Keratinocyte (primary cell): ENCODE measurements around the gene TYRP1.

Source experiments
- CTCF ChIP-seq, 3 experiments: IDR thresholded peaks in 1 of 3; conservative IDR thresholded peaks in 1 of 3; optimal IDR thresholded peaks in 1 of 3; 2 replicates in 2 of 3; 3 replicates in 1 of 3; pipeline versions ENCODE3 to v1.5.1; 2011; ENCODE audit warnings: low read length in 3 of 3, mild to moderate bottlenecking in 3 of 3, moderate library complexity in 2 of 3, control low read depth in 1 of 3, inconsistent platforms in 1 of 3; ENCODE audit not compliant: insufficient read depth in 2 of 3; ENCODE audit errors: extremely low read depth in 1 of 3
- EZH2 ChIP-seq: IDR thresholded peaks from one replicate; pipeline ENCODE4 v1.6.1; 2012; ENCODE audit warnings: inconsistent platforms, mild to moderate bottlenecking, low read length, moderate library complexity

GRCh38 chr9:12648925-12649324 lies 44.3 kb upstream of the TYRP1 start:
- TF ChIP-seq CTCF (optimal IDR thresholded peaks at IDR 0.05 in 1 of 3, IDR thresholded peaks at IDR 0.05 in 1 of 3, conservative IDR thresholded peaks at IDR 0.05 in 1 of 3; ENCODE audit: extremely low read depth in 1 of 3, insufficient read depth in 2 of 3, low read length in 3 of 3) = no peak
- TF ChIP-seq EZH2 = no peak
